NCI-H2196 (cell line): ENCODE measurements around the gene CUEDC1.
A peak's percentile ranks its signal among the peaks of the same experiment; 100 is the strongest.

Source experiments
- DNase-seq: peaks from one replicate; lab custom pipeline; 2025; ENCODE audit not compliant: unreplicated experiment; lab: John Stamatoyannopoulos, UW

Gene CUEDC1

GRCh38 chr17:57955183-57955931 lies at the start of gene CUEDC1:
CUEDC1 (minus strand) TSS chr17:57955412; CDS start chr17:57885564, 69,848 bp downstream.
- DNase-seq: peak; percentile 70

GRCh38 chr17:58004060-58004459 lies 48.8 kb upstream of the CUEDC1 start:
- no peak for DNase-seq

GRCh38 chr17:58002973-58003372 lies 47.8 kb upstream of the CUEDC1 start:
- DNase-seq: no peak

- DNase-seq: no peak
Observed at GRCh38 chr17:58002154-58002948, 47.1 kb upstream of the CUEDC1 start.

GRCh38 chr17:58001461-58002124 lies 46.4 kb upstream of the CUEDC1 start:
- DNase-seq: no peak

- peak; percentile 75 for DNase-seq
Observed at GRCh38 chr17:57999496-58000017, 44.3 kb upstream of the CUEDC1 start.

- no peak for DNase-seq
Observed at GRCh38 chr17:57999010-57999495, 43.8 kb upstream of the CUEDC1 start.

- no peak for DNase-seq
Observed at GRCh38 chr17:57997085-57997809, 42.0 kb upstream of the CUEDC1 start.

- peak; percentile 81 for DNase-seq
Observed at GRCh38 chr17:57995076-57995956, 40.1 kb upstream of the CUEDC1 start.

GRCh38 chr17:57994436-57994835 lies 39.2 kb upstream of the CUEDC1 start:
- DNase-seq: no peak

- DNase-seq: peak; percentile 58
Observed at GRCh38 chr17:57993471-57994365, 38.5 kb upstream of the CUEDC1 start.

GRCh38 chr17:57991537-57991936 lies 36.3 kb upstream of the CUEDC1 start:
- DNase-seq: no peak

GRCh38 chr17:57990037-57990436 lies 34.8 kb upstream of the CUEDC1 start:
- DNase-seq: no peak

- peak; percentile 83 for DNase-seq
Observed at GRCh38 chr17:57988301-57989250, 33.4 kb upstream of the CUEDC1 start.

- DNase-seq: peak; percentile 83
Observed at GRCh38 chr17:57987581-57988300, 32.5 kb upstream of the CUEDC1 start, which contains the start of gene VEZF1. VEZF1 (minus strand) TSS chr17:57988254; CDS start chr17:57988111, 143 bp downstream.

- peak; percentile 38 for DNase-seq
Observed at GRCh38 chr17:57986841-57987580, 31.8 kb upstream of the CUEDC1 start.
